Right cardiac atrium (tissue), 5 donors: ENCODE measurements around the gene IGFBP1. TPM values are rescaled to one million over a fixed set of nuclear protein-coding genes. Genes with fewer than 3 reads are reported as not detected.

Experiments used
- ATAC-seq, 2 donors: fragments of 200-7000 bp; cut with Tn5 transposase; one replicate each; pipeline versions ENCODE4 v1.8.0 to v1.9.1; 2020; ENCODE audit warnings: moderate library complexity in 2 of 2, mild to moderate bottlenecking in 1 of 2
- DNase-seq, 3 donors: peaks; one replicate each; pipeline ENCODE4 v3.0.0-alpha.2; 2020
- H3K27ac ChIP-seq: one replicate; pipeline ENCODE4 v1.5.1; 2013; ENCODE audit warnings: mild to moderate bottlenecking, low read length, control low read depth, moderate library complexity
- H3K27me3 ChIP-seq: one replicate; pipeline ENCODE4 v1.6.1; 2013; ENCODE audit not compliant: control insufficient read depth, insufficient read depth
- H3K4me1 ChIP-seq: one replicate; pipeline ENCODE4 v1.6.1; 2013; ENCODE audit warnings: low read length; ENCODE audit not compliant: control insufficient read depth, insufficient read depth
- H3K4me3 ChIP-seq: one replicate; pipeline ENCODE4 v1.5.1; 2013; ENCODE audit warnings: low read length, control low read depth
- H3K9me3 ChIP-seq: one replicate; pipeline ENCODE4 v1.6.1; 2013; ENCODE audit warnings: low read length; ENCODE audit not compliant: control insufficient read depth
- WGBS: extraction: QIAGEN DNeasy Blood & Tissue Kit; methylation state at CpG from one replicate; pipeline ENCODE4 v1.1.7; 2013; 5-methylcytosine and 5-hydroxymethylcytosine counted together
- intact Hi-C, 4 donors: fragments of 100-400 bp; cut with DNase I; formaldehyde crosslinking; loops; one replicate each; pipeline versions ENCODE4 v1.11.0 to v1.14.0; 2022 to 2023
- polyA plus RNA-seq: library from polyadenylated mRNA; stranded (reverse); fragments of 200-250 nt; gene quantifications from one replicate; pipeline ENCODE4 v1.2.3, GENCODE V29; 2013
- total RNA-seq, 4 donors: library from RNA; stranded (reverse); fragmentation: NEBNext Ultra II Directional; extraction: Animal tissue kit (Norgen Biotek cat#: 25700); gene quantifications; one replicate each; pipeline ENCODE4 v1.2.1, GENCODE V29; 2021
- donor health status: healthy with polysubstance abuse.
- donor health status: DM: no; HTN: yes; CAD: no.
- donor health status: DM: no; HTN: no; CAD: no.
- donor health status: DM: no; HTN: yes; CAD: no; lungs with severe emphysema.
- donor health status: DM: yes; HTN: yes; CAD: no.

The IGFBP1 gene
- total and polyA plus RNA-seq, 5 donors, result 0.14 to 0.25 TPM; not detected in 3

DNA sequence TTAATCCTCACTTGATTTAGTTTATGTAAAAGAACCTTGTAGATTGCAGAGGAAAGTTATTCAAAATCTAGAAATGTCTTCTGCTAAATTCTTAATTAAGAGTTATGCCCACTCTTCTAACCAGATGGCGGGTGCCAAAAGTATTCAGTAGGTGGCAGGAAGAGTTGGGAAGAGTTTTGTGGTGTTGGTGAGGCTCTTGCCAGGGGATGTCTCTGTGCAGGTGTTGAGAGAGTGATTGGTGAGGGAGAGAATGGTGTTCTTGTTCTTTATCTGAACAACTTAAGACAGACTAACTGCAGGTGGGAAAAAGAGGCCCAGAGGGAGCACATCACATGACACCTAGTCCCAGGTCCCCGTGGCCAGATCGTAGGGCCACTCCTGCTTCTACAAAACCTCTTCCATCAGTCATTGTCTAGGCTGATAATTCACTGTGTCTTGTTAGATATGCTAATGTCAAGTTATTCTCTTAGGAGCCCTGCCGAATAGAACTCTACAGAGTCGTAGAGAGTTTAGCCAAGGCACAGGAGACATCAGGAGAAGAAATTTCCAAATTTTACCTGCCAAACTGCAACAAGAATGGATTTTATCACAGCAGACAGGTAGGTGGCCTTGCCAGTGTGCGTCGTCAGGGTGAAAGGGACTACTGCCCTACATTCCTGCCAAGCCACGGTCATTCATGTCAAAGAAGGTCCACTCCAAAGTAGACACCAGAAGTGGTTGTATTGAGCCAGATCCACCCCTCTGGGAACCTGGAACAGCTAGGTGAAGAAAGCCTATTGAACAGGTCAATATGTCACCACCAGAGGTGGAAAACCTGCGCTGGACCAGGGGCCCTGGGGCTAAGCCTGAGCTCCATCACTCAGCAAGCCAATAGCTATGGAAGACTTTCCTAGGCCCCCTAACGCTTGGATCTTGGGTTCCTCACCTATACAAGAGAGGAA is 3.4 kb downstream of the IGFBP1 start:
- H3K27ac ChIP-seq, result no peak overlapping the region
- intact Hi-C loops, result no loop called here
- H3K4me3 ChIP-seq, result no peak overlapping the region
- H3K9me3 ChIP-seq, result no peaks in the 10 kb centered on the region
- H3K4me1 ChIP-seq, result no peaks in the 10 kb centered on the region
- DNase-seq (no peak), ATAC-seq (no peak)
- 72% methylated on average over 10 of the region's 10 CpGs for WGBS
- no peaks in the 10 kb centered on the region for H3K27me3 ChIP-seq

DNA sequence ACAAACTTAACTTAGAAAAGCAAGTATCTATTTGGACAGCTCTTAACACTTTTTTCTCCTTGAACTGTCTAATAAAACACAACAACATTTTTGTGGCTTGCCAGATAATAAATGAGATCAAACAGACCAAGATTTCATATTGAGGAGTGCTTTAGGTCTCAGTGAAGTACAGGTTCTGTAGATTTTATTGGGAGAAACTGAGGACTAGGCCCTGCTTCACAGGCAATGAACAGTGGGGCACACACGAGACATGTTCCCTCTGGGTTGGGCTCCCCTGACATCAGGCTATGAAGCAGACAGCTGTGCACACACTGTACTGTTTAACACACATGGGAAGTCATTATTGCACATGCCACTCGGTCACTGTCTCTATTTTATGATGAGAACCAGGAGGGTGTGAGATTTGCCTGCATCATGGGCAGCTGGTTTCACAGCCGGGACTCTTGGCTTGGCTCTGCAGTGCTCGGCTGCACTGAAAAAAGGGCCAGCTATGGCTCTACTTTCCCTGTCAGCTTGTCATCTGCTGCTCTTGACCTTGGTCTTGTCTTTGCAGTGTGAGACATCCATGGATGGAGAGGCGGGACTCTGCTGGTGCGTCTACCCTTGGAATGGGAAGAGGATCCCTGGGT is 4.2 kb downstream of the IGFBP1 start:
- no peaks in the 10 kb centered on the region for H3K27me3 ChIP-seq
- no peaks in the 10 kb centered on the region for H3K4me1 ChIP-seq
- no peaks in the 10 kb centered on the region for H3K9me3 ChIP-seq
- no peak overlapping the region for H3K4me3 ChIP-seq
- intact Hi-C loops, result no loop called here
- 81% methylated on average over 6 of the region's 6 CpGs for WGBS
- H3K27ac ChIP-seq, result no peak overlapping the region
- ATAC-seq, result no peak
- DNase-seq, result no peak

DNA sequence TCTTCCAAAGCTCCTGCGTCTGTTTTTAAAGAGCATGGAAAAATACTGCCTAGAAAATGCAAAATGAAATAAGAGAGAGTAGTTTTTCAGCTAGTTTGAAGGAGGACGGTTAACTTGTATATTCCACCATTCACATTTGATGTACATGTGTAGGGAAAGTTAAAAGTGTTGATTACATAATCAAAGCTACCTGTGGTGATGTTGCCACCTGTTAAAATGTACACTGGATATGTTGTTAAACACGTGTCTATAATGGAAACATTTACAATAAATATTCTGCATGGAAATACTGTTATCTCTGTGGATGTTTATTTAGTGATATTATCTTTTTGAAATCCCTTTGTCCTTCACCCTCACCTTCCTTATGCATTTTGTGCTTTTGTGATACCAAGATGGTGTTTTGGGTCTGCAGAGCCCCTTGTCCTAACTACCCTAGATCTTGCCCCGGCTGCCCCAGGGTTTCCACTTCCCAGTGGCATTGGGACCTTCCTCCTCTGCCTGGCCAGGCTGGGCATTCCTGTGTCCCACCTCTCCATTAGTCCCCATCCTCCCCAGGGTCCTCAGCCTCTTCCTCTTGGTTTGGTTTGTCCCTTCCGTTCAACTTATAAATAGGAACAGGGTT is 5.2 kb downstream of the IGFBP1 start:
- H3K4me3 ChIP-seq, result no peak overlapping the region
- H3K9me3 ChIP-seq, result no peaks in the 10 kb centered on the region
- ATAC-seq, result no peak
- 69% methylated on average over 5 of the region's 5 CpGs for WGBS
- no peaks in the 10 kb centered on the region for H3K4me1 ChIP-seq
- intact Hi-C loops, result no loop called here
- no peaks in the 10 kb centered on the region for H3K27me3 ChIP-seq
- H3K27ac ChIP-seq, result no peak overlapping the region
- DNase-seq, result no peak

DNA sequence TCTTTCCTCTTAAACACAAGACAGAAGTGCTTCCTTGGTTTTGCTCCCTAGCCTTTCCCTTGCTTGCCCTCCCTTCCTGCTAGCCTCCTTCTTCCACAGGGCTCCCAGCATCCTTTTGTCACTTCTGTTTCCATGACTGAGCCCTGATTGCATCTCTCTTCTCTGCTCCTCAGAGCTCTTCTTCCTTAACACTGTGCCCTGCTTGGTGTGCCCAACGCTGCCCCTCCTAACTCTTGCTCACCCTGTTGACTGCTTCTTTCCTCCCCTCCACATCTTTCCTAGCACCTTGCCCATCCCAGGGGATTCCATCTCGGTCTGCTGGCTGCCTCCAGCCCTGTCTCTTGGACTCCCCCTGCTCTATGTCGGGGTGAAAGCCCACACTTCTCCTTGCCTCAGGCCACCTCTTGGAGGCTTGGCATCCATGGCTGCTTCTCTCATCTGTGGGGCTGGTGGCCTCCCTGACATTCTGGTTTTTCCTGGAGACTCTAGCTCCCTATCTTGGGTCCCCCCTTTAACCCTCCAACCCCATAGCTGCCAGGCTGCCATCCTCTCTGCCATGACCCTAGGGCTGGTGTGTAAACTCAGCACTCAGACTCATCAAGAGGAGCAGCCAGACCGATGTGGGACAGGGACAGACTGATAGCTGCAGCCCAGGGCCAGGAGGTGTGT is 5.8 kb downstream of the IGFBP1 start:
- Histone ChIP-seq H3K4me1 (no peaks in the 10 kb centered on the region), H3K27me3 (no peaks in the 10 kb centered on the region), H3K4me3 (no peak overlapping the region), H3K27ac (no peak overlapping the region), H3K9me3 (no peaks in the 10 kb centered on the region)
- DNase-seq (no peak), ATAC-seq (no peak)
- WGBS, result 82% methylated on average over 4 of the region's 4 CpGs
- intact Hi-C loops, result no loop called here

DNA sequence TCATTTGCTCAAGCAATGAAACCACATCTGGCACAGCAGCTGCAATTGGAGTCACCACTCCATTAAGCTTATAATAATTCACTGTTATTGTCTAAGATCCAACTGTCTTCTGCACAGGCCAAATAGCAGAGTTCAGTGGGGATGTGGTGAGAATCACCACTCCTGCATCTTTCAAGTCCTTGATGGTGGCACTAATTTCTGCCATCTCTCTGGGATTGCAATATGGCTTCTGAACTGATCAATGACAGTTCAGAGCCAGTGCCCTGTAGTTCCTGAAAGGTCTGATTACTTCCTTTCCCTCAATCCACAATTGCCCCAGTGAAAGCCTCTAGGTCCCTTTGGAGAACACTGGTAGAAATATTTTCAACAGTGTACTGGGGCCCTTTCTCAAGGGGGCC is 6.4 kb downstream of the IGFBP1 start:
- Histone ChIP-seq H3K4me3 (no peak overlapping the region), H3K27me3 (no peaks in the 10 kb centered on the region), H3K9me3 (no peaks in the 10 kb centered on the region), H3K27ac (no peak overlapping the region), H3K4me1 (no peaks in the 10 kb centered on the region)
- intact Hi-C loops, result no loop called here
- no peak for DNase-seq
- ATAC-seq, result no peak

- 100% methylated on average over 1 of the region's 1 CpG for WGBS
- H3K27me3 ChIP-seq, result no peaks in the 10 kb centered on the region
- no peaks in the 10 kb centered on the region for H3K4me1 ChIP-seq
- ATAC-seq (no peak), DNase-seq (no peak)
- no peak overlapping the region for H3K27ac ChIP-seq
- H3K4me3 ChIP-seq, result no peak overlapping the region
- no peaks in the 10 kb centered on the region for H3K9me3 ChIP-seq
- intact Hi-C loops, result no loop called here
These were observed 8.9 kb downstream of the IGFBP1 start for GRCh38 chr7:45897042-45897690.

- no peak for ATAC-seq
- Histone ChIP-seq H3K4me1 (no peaks in the 10 kb centered on the region), H3K9me3 (no peaks in the 10 kb centered on the region), H3K27me3 (no peaks in the 10 kb centered on the region), H3K27ac (no peak overlapping the region), H3K4me3 (no peak overlapping the region)
- WGBS, result 66% methylated on average over 2 of the region's 2 CpGs
- intact Hi-C loops, result no loop called here
- no peak for DNase-seq
These were observed 9.9 kb downstream of the IGFBP1 start for GRCh38 chr7:45898222-45898621.

- Histone ChIP-seq H3K4me1 (no peaks in the 10 kb centered on the region), H3K9me3 (no peaks in the 10 kb centered on the region), H3K27me3 (no peaks in the 10 kb centered on the region), H3K27ac (no peak overlapping the region), H3K4me3 (no peak overlapping the region)
- whole genome bisulfite sequencing, result 87% methylated on average over 1 of the region's 1 CpG
- DNase-seq (no peak), ATAC-seq (no peak)
- intact Hi-C loops, result no loop called here
These were observed 13.3 kb downstream of the IGFBP1 start for GRCh38 chr7:45901566-45901965.

- no peak for ATAC-seq
- Histone ChIP-seq H3K9me3 (no peaks in the 10 kb centered on the region), H3K27ac (no peak overlapping the region), H3K4me3 (no peak overlapping the region), H3K4me1 (no peaks in the 10 kb centered on the region), H3K27me3 (no peaks in the 10 kb centered on the region)
- intact Hi-C loops, result no loop called here
- WGBS, result 92% methylated on average over 1 of the region's 1 CpG
- DNase-seq, result no peak
These were observed 14.5 kb downstream of the IGFBP1 start for GRCh38 chr7:45902820-45903219.

- no peaks in the 10 kb centered on the region for H3K4me1 ChIP-seq
- DNase-seq (no peak), ATAC-seq (no peak)
- H3K27ac ChIP-seq, result no peak overlapping the region
- H3K9me3 ChIP-seq, result no peaks in the 10 kb centered on the region
- H3K27me3 ChIP-seq, result no peaks in the 10 kb centered on the region
- no peak overlapping the region for H3K4me3 ChIP-seq
- intact Hi-C loops, result no loop called here
These were observed 21.3 kb downstream of the IGFBP1 start for GRCh38 chr7:45909561-45909960.
